ENCODE data around the gene TTLL10.

The TTLL10 gene

GRCh38 chr1:1236945-1237873 is 63.5 kb downstream of the TTLL10 start:
- Histone ChIP-seq H3K4me1 (ENCODE audit: control insufficient read depth, insufficient read depth, low read length, poor library complexity, severe bottlenecking) (peaks cover 13% of the 10 kb centered on the region), H3K4me3 (ENCODE audit: insufficient read depth, low read depth, low read length, poor library complexity, severe bottlenecking) (no peak overlapping the region), H3K27me3 (replicated peaks; ENCODE audit: control insufficient read depth, insufficient read depth, low read length, poor library complexity, severe bottlenecking) (no peaks in the 10 kb centered on the region), H3K9me3 (ENCODE audit: control insufficient read depth, low read length) (no peaks in the 10 kb centered on the region), H3K27ac (ENCODE audit: insufficient read depth, low read length, poor library complexity, severe bottlenecking) (no peak overlapping the region), H3K36me3 (ENCODE audit: control insufficient read depth, insufficient read depth, low read length) (peaks cover 6% of the 10 kb centered on the region)
- no peak for DNase-seq

DNA sequence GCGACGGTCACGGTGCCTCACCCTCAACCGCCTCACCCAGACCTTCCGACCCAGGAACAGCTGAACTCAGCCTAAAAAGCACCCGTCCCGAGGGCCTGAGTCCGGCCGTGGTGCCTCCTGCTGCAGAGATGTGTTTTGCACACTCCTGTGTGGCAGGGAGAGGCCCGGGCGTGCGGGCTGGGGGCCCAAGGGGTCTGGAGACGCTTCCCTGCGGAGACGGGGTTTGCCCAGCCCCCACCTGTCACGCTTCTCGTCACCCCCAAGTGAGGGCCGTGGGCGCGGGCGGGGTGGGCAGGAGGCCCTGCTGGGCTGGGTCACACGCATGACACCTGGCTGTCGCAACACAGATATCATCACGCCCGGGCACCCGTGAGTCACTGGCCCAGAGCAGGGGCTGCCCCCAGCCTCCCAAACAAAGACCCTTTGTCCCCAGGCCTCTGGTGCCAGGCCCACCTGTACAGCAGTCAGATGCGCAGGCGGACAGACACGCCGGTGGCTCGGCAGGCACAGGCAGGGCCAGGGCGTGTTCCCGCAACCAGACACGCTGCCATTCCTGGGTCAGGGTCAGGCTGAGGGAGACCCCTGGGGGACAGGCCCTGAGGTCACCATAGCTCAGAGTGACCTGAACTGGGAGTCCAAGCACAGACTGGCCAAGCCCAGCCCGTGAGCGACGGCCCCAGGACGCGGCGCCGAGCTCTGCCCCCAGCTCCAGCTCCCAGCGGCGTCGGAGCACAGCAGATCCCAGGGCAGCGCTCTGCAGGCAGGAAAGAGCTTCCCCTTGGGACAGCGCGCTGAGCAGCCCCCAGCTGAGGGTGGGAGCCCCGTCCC is 64.4 kb downstream of the TTLL10 start:
- Histone ChIP-seq H3K9me3 (ENCODE audit: control insufficient read depth, low read length) (no peaks in the 10 kb centered on the region), H3K36me3 (ENCODE audit: control insufficient read depth, insufficient read depth, low read length) (peaks cover 6% of the 10 kb centered on the region), H3K27me3 (replicated peaks; ENCODE audit: control insufficient read depth, insufficient read depth, low read length, poor library complexity, severe bottlenecking) (no peaks in the 10 kb centered on the region), H3K4me1 (ENCODE audit: control insufficient read depth, insufficient read depth, low read length, poor library complexity, severe bottlenecking) (peaks cover 9% of the 10 kb centered on the region), H3K27ac (ENCODE audit: insufficient read depth, low read length, poor library complexity, severe bottlenecking) (no peak overlapping the region), H3K4me3 (ENCODE audit: insufficient read depth, low read depth, low read length, poor library complexity, severe bottlenecking) (no peak overlapping the region)
- no peak for DNase-seq

DNA sequence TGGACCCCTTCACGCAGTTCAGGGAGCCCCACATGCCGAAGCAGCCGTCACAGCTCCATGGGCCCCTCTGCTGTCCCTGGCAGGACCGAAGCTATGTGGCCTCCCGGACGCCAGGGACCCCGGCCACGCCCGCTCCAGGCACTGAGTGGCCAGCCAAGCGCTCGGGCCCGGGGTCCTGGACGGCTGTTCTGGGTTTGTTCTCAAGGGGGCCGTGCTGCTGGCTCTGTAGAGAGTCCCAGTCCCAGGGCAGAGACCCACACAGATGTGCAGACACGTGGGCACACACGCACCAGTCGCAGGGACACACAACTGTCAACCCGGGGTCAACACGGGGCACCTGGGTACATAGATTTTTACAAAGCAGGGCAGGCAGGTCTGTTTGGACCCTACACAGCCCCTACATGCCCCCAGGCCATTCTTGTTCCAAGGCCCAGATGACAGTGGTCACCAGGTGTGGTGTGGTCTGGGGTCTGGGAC is 65.1 kb downstream of the TTLL10 start:
- H3K4me3 ChIP-seq (ENCODE audit: insufficient read depth, low read depth, low read length, poor library complexity, severe bottlenecking) = no peak overlapping the region

GRCh38 chr1:1239227-1239613 is 65.5 kb downstream of the TTLL10 start:
- peaks cover 1% of the 10 kb centered on the region for H3K4me1 ChIP-seq (ENCODE audit: control insufficient read depth, insufficient read depth, low read length, poor library complexity, severe bottlenecking)
- no peaks in the 10 kb centered on the region for H3K27me3 ChIP-seq (replicated peaks; ENCODE audit: control insufficient read depth, insufficient read depth, low read length, poor library complexity, severe bottlenecking)
- peaks cover 6% of the 10 kb centered on the region for H3K36me3 ChIP-seq (ENCODE audit: control insufficient read depth, insufficient read depth, low read length)
- H3K27ac ChIP-seq (ENCODE audit: insufficient read depth, low read length, poor library complexity, severe bottlenecking) = no peak overlapping the region
- no peak for DNase-seq
- no peak overlapping the region for H3K4me3 ChIP-seq (ENCODE audit: insufficient read depth, low read depth, low read length, poor library complexity, severe bottlenecking)
- no peaks in the 10 kb centered on the region for H3K9me3 ChIP-seq (ENCODE audit: control insufficient read depth, low read length)

More for the DNA sequence above, 65.1 kb downstream of the TTLL10 start:
- H3K36me3 ChIP-seq (ENCODE audit: control insufficient read depth, insufficient read depth, low read length) = peaks cover 6% of the 10 kb centered on the region
- no peak overlapping the region for H3K27ac ChIP-seq (ENCODE audit: insufficient read depth, low read length, poor library complexity, severe bottlenecking)
- peaks cover 4% of the 10 kb centered on the region for H3K4me1 ChIP-seq (ENCODE audit: control insufficient read depth, insufficient read depth, low read length, poor library complexity, severe bottlenecking)
- H3K27me3 ChIP-seq (replicated peaks; ENCODE audit: control insufficient read depth, insufficient read depth, low read length, poor library complexity, severe bottlenecking) = no peaks in the 10 kb centered on the region
- no peaks in the 10 kb centered on the region for H3K9me3 ChIP-seq (ENCODE audit: control insufficient read depth, low read length)
- no peak for DNase-seq

DNA sequence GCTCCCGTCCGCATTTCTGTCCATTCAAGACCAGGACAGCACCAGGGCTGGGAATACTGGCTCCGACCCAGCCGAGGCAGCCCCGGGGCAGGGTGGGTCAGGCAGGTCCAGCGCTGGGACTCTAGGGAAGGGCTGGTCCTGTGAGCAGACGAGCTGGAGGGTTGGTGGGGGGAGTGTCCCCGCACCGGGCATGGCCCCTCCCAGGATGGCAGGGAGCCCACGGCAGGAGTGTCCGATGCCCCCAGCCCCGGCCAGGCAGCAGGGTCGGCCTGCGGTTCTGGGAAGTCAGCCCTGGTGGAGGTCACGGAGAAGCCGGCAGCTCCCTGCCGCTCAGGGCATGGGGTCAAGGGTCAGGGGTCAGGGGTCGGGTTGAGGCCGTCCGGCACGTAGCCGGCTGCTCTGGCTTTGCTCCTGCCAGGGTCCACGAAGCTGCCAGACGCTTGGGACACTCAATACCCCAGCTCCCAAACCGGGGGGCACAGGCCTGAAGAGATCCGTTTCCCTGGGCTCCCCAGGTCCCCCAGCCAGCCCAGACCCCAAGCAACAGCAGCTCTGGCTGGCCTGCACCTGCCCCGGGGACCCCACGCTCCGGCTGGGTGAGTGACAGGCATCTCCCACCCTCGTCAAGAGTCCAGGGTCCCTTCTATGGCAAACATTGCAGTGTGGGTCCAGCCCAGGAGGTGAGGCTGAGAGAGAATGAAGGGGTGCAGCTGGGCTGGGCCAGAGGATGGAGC is 66.1 kb downstream of the TTLL10 start:
- no peak overlapping the region for H3K27ac ChIP-seq (ENCODE audit: insufficient read depth, low read length, poor library complexity, severe bottlenecking)
- no peak for DNase-seq

DNA sequence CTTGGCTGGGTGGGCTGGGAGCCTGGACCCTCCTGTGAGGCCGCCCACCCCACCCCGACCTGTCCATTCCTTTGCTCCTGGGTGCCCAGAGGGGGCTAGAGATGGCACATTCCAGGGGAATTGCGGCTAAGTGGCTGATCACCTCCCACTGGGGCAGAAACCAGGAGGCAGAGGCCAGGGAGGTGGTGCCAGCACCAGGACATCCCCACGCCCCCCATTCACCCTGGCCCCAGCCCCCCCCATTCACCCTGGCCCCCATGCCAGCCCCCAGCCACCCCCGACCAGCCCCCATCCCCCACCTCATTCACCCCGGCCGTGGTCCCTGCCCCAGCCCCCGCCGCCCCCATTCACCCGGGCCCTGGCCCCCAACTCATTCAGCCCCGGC is 66.7 kb downstream of the TTLL10 start:
- H3K27ac ChIP-seq (ENCODE audit: insufficient read depth, low read length, poor library complexity, severe bottlenecking) = no peak overlapping the region
- H3K27me3 ChIP-seq (replicated peaks; ENCODE audit: control insufficient read depth, insufficient read depth, low read length, poor library complexity, severe bottlenecking) = peaks cover 3% of the 10 kb centered on the region
- H3K36me3 ChIP-seq (ENCODE audit: control insufficient read depth, insufficient read depth, low read length) = peaks cover under 1% of the 10 kb centered on the region
- no peaks in the 10 kb centered on the region for H3K4me1 ChIP-seq (ENCODE audit: control insufficient read depth, insufficient read depth, low read length, poor library complexity, severe bottlenecking)
- no peak overlapping the region for H3K4me3 ChIP-seq (ENCODE audit: insufficient read depth, low read depth, low read length, poor library complexity, severe bottlenecking)
- H3K9me3 ChIP-seq (ENCODE audit: control insufficient read depth, low read length) = no peaks in the 10 kb centered on the region
- DNase-seq = no peak

More for the DNA sequence above, 66.1 kb downstream of the TTLL10 start:
- peaks cover 6% of the 10 kb centered on the region for H3K36me3 ChIP-seq (ENCODE audit: control insufficient read depth, insufficient read depth, low read length)
- H3K9me3 ChIP-seq (ENCODE audit: control insufficient read depth, low read length) = no peaks in the 10 kb centered on the region
- no peak overlapping the region for H3K4me3 ChIP-seq (ENCODE audit: insufficient read depth, low read depth, low read length, poor library complexity, severe bottlenecking)
- no peaks in the 10 kb centered on the region for H3K27me3 ChIP-seq (replicated peaks; ENCODE audit: control insufficient read depth, insufficient read depth, low read length, poor library complexity, severe bottlenecking)
- no peaks in the 10 kb centered on the region for H3K4me1 ChIP-seq (ENCODE audit: control insufficient read depth, insufficient read depth, low read length, poor library complexity, severe bottlenecking)

GRCh38 chr1:1240822-1241587 is 67.3 kb downstream of the TTLL10 start:
- H3K4me3 ChIP-seq (ENCODE audit: insufficient read depth, low read depth, low read length, poor library complexity, severe bottlenecking) = no peak overlapping the region
- H3K9me3 ChIP-seq (ENCODE audit: control insufficient read depth, low read length) = no peaks in the 10 kb centered on the region
- peaks cover 2% of the 10 kb centered on the region for H3K4me1 ChIP-seq (ENCODE audit: control insufficient read depth, insufficient read depth, low read length, poor library complexity, severe bottlenecking)
- no peak for DNase-seq
- H3K27ac ChIP-seq (ENCODE audit: insufficient read depth, low read length, poor library complexity, severe bottlenecking) = no peak overlapping the region
- H3K27me3 ChIP-seq (replicated peaks; ENCODE audit: control insufficient read depth, insufficient read depth, low read length, poor library complexity, severe bottlenecking) = peaks cover 9% of the 10 kb centered on the region
- H3K36me3 ChIP-seq (ENCODE audit: control insufficient read depth, insufficient read depth, low read length) = no peaks in the 10 kb centered on the region

- no peak overlapping the region for H3K4me3 ChIP-seq (ENCODE audit: insufficient read depth, low read depth, low read length, poor library complexity, severe bottlenecking)
- peaks cover 6% of the 10 kb centered on the region for H3K4me1 ChIP-seq (ENCODE audit: control insufficient read depth, insufficient read depth, low read length, poor library complexity, severe bottlenecking)
- H3K27me3 ChIP-seq (replicated peaks; ENCODE audit: control insufficient read depth, insufficient read depth, low read length, poor library complexity, severe bottlenecking) = peaks cover 9% of the 10 kb centered on the region
- H3K27ac ChIP-seq (ENCODE audit: insufficient read depth, low read length, poor library complexity, severe bottlenecking) = no peak overlapping the region
- no peaks in the 10 kb centered on the region for H3K9me3 ChIP-seq (ENCODE audit: control insufficient read depth, low read length)
- DNase-seq = no peak
- H3K36me3 ChIP-seq (ENCODE audit: control insufficient read depth, insufficient read depth, low read length) = no peaks in the 10 kb centered on the region
Observed at GRCh38 chr1:1241588-1242219, 68.0 kb downstream of the TTLL10 start.

Measured in effector memory CD4-positive, alpha-beta T cell (primary cell).